Measurements from ENCODE around the gene SLC35A5. TPM values are rescaled to one million over a fixed set of nuclear protein-coding genes. Genes with fewer than 3 reads are reported as not detected.

SLC35A5 gene
- total and polyA plus RNA-seq, 9 of the 15 experiments (the other 6 are each of a cell fraction or from before 2014, with no cell fraction given): 4.0 to 13.0 (median 9.7) TPM

DNA sequence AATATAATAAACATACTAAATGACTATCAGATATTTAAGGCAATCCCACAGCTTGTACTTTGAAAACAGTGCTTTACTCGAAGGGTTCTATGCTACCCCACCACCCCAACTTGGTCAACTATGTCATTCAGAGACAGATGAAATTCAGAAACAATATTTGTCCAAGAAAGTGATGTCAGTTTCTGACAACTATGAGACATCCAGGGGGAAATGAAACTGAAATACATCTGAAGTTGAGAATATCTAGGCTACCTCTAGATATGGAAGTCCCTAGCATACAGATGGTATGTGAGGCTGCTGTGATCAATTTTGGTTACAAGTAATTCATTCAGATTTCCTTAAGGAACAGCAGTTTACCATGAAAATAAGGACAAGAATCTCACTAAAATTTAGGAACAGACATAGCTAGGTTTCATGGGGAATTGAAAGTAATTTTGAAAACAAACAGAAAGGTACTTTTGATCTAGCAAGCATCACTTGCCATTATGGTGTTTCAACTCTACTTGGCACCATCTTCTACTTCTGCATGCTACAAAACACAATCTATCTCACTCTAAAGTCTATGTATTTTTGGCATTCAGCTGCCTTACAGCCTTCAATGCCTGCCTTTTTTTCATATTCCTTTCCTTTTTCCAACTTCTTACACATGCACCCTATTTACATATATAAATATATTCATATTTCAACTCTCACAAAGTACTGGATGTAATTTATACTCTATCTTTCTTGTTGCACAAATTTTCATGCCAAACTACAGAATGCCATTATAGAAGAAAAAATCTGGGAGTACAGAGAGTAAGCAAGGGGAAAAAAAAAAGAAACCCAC lies 21.8 kb upstream of the SLC35A5 start:
- no peak overlapping the region for H3K4me2 ChIP-seq (ENCODE audit: insufficient read depth, low read length)
- WGBS (ENCODE audit: insufficient coverage, low coverage, missing lambda C conversion rate): 80% methylated on average over 1 of the region's 1 CpG
- POLR2A ChIA-PET: no interaction called here
- no peaks in the 10 kb centered on the region for H3K4me1 ChIP-seq (replicated peaks in 1 of 2; ENCODE audit: control insufficient read depth in 2 of 2, insufficient read depth in 2 of 2, low read length in 2 of 2)
- intact Hi-C loops (cut with micrococcal nuclease): no loop called here
- H3K36me3 ChIP-seq (ENCODE audit: control insufficient read depth, insufficient read depth, low read length): peaks cover 55% of the 10 kb centered on the region
- in situ Hi-C loops (cut with MboI): no loop called here
- no peaks in the 10 kb centered on the region for H3K27me3 ChIP-seq (ENCODE audit: control insufficient read depth in 2 of 2, insufficient read depth in 2 of 2, low read length in 2 of 2)
- ATAC-seq (no peak), DNase-seq (ENCODE audit: extremely low read depth in 1 of 4, low spot score in 3 of 4) (no peak), FAIRE-seq (no peak)
- no peak overlapping the region for H2AFZ ChIP-seq (ENCODE audit: low read depth, low read length)
- no peak overlapping the region for H3K27ac ChIP-seq (ENCODE audit: extremely low read depth, low read depth, low read length)
- no peaks in the 10 kb centered on the region for H3K9me3 ChIP-seq (replicated peaks; ENCODE audit: control insufficient read depth, insufficient read depth, low read depth, low read length)
- no peak overlapping the region for H3K4me3 ChIP-seq
- CTCF ChIA-PET (ENCODE audit: low intra/inter-chr PET ratio): no interaction called here
- H4K20me1 ChIP-seq (replicated peaks; ENCODE audit: control insufficient read depth, insufficient read depth, low read length): no peaks in the 10 kb centered on the region
- no peaks in the 10 kb centered on the region for H3K79me2 ChIP-seq (ENCODE audit: control insufficient read depth, insufficient read depth, low read length)
- H3K9ac ChIP-seq (ENCODE audit: insufficient read depth in 1 of 2, low read depth in 2 of 2, low read length in 2 of 2): no peak overlapping the region
- H3K9me1 ChIP-seq (ENCODE audit: control insufficient read depth, insufficient read depth, low read length): no peaks in the 10 kb centered on the region
- BruUV-seq (replicated peaks): no TSS peak
- TF ChIP-seq CCNT2 (IDR thresholded peaks at IDR 0.05; ENCODE audit: borderline replicate concordance, extremely low read depth, insufficient read length, low read depth, low read length) (no peak), ZNF3 (CRISPR knock-in tag; IDR thresholded peaks at IDR 0.05) (no peak), PHF8 (IDR thresholded peaks at IDR 0.05; ENCODE audit: borderline replicate concordance, low read length) (no peak), PCBP2 (IDR thresholded peaks at IDR 0.05; ENCODE audit: low read depth, low read length, poor library complexity, severe bottlenecking) (no peak), ZNF23 (CRISPR knock-in tag; IDR thresholded peaks at IDR 0.05) (no peak), CLOCK (CRISPR knock-in tag; IDR thresholded peaks at IDR 0.05; ENCODE audit: borderline replicate concordance) (no peak), PTBP1 (IDR thresholded peaks at IDR 0.05; ENCODE audit: low read depth, low read length) (no peak), ZNF644 (tag; IDR thresholded peaks at IDR 0.05; ENCODE audit: low read depth) (no peak), ARID4B (CRISPR knock-in tag; IDR thresholded peaks at IDR 0.05) (no peak), GTF2F1 (IDR thresholded peaks at IDR 0.05; ENCODE audit: low read depth, low read length) (no peak), SMAD3 (CRISPR knock-in tag; conservative IDR thresholded peaks at IDR 0.05) (no peak), ZNF79 (CRISPR knock-in tag; IDR thresholded peaks at IDR 0.05; ENCODE audit: low read depth) (no peak), TCF7 (IDR thresholded peaks at IDR 0.05; ENCODE audit: borderline replicate concordance) (no peak), TAL1 (IDR thresholded peaks at IDR 0.05) (no peak)

Data from K562 (cell line).